GM21515 (cell line): ENCODE measurements around the gene FAM25C.
"Not testable (repeated sequence)": the region's sequence is repeated elsewhere in the genome, so short reads cannot be mapped to it uniquely, and the experiment has no call there.

ENCODE experiments used
- ATAC-seq: cut with Tn5 transposase; IDR thresholded peaks from one replicate; pipeline ENCODE4 v1.9.1; 2021; ENCODE audit not compliant: unreplicated experiment

Gene FAM25C

DNA sequence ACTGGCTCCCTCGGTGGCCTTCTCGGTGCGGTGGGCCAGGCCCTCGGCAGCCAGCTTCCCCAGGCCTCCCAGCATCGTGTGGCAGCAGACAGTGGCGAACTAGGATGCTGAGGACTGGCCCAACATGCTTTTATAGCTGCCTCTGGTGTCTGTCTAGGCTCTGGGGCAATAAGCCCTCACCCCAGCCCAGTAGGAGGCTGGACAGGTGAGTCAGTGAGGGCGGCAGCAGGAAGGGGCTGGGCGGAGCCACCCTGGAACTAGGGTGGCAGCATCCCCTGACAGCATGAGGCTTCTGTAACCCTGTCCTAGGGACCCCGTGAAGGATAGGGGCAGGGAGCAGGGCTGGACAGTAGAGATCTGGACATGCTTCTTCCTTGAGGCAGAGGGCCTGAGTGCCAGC, at the start of gene FAM25C:
FAM25C (minus strand) TSS at position 101 of the 400 bp plus-strand sequence; CDS start at position 75, 26 bp downstream.
- not testable (repeated sequence) for ATAC-seq

GRCh38 chr10:48044557-48044956, 45.0 kb upstream of the FAM25C start:
- not testable (repeated sequence) for ATAC-seq

GRCh38 chr10:48031390-48031789, 31.8 kb upstream of the FAM25C start:
- ATAC-seq, result not testable (repeated sequence)

DNA sequence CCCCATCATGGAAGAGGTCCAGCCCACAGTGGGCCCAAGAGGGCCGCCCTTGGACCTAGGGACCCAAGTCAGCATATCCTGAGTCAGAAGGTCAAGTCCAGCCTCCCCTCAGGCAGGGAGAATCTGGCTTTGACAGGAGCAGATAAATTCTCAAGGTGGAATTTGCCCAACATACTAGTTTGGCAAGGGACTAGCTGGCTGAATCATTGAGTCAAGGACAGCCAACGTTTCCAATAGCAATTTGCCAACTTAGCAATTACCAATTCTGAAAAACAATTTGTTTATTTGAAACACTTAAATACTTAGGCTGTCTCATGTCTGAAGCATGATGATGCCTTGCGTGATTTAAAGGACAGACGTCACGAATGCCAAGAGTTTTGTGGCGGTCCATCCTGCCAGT, 2.7 kb upstream of the FAM25C start:
- not testable (repeated sequence) for ATAC-seq

DNA sequence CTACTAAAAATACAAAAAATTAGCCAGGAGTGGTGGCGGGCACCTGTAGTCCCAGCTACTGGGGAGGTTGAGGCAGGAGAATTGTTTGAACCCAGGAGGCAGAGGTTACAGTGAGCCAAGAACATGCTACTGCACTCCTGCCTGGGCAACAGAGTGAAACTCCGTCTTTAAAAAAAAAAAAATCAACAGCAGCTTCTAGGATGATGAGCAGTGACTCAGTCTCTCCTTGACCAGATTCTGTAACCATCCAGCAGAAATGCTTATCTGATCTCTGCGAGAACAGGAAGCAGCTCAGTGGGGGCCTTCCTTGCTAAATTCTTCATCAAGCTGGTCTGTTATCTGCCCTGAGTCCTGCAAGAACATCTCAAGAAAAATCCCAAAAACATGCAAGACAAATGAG, 5.5 kb downstream of the FAM25C start:
- not testable (repeated sequence) for ATAC-seq

GRCh38 chr10:47992560-47992959, 7.0 kb downstream of the FAM25C start:
- not testable (repeated sequence) for ATAC-seq

GRCh38 chr10:47991706-47992105, 7.9 kb downstream of the FAM25C start:
- ATAC-seq, result not testable (repeated sequence)

GRCh38 chr10:47990097-47990496, 9.5 kb downstream of the FAM25C start:
- not testable (repeated sequence) for ATAC-seq

GRCh38 chr10:47989542-47989950, 10.0 kb downstream of the FAM25C start:
- not testable (repeated sequence) for ATAC-seq

DNA sequence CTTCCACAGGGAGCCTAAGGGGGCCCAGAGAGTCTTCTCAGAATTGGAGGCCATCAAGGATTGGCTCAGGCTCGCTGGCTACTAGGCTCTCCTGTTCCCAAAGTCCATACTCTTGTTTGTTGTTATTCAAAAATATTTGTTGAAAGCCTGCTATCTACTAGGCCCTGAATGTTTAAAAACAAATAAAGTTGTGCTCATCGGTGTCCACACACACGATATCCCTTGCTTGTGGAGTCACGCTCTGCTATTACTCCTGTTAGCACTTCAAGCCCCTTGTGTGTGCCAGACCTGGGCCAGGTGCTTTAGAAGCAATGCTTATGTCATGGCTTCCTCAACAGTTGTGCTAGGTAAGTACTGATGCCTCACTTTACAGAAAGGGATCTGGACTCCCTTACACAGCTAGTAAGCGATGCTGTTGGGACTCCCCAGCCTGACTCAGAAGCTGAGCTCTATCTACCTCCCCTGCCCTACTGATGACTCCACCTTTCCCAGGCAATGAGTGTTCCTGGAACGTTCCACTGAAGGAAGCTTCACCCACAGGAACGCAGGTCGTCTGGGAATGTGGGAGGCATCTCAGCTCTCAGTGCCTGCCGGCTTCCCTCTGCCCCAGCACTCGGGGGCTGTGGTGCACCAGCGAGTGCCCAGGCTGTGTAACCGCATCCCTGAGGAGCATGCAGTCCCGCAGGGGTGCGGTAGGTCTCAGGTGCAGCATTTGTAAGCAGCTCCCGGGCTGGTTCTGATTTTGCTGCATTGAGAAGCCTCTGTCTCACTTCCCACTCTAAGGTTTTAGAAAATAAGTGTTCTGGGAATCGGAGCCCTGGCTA, 10.7 kb downstream of the FAM25C start:
- not testable (repeated sequence) for ATAC-seq

- ATAC-seq, result not testable (repeated sequence)
Observed at GRCh38 chr10:47987952-47988351, 11.6 kb downstream of the FAM25C start.

DNA sequence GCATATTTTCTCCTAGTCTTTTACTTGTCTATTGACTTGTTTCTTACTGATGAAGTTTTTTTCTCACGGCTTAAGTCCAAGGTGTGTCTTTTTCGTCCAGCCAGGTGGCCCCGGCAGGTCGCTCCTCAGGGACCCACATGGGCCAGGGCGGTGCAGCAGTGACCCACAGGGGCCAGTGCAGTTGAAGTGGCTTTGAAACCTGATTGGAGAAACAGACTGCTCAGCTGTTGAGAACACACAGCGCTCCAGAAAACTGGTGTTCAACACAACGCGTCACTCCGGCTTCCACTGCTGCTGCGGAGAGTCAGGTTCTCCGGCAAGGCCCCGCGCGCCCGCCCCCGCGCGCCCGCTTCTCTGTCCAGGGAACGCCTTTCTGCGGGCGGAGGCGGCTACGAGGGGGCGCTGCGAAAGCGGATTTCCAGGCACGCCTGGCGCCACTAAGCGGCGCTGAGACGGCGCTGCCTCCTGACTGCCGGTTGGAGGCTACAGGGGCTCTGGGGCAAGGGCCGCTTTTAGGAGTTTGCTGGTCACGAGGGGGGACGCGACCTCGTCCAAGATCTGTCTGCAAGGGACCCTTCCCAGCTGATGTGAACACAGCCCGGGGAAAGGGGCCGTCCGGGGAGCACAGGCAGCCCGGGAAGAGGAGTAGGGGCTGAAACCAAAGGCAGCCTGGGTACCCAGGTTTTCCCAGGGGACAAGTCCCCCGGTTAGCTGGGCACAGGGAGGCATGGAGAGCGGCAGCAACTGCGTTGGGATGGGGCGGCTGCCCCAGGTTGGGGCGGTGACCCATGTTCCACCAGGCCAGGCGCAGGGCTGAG, 13.0 kb downstream of the FAM25C start:
- not testable (repeated sequence) for ATAC-seq

GRCh38 chr10:47975409-47975808, 24.2 kb downstream of the FAM25C start:
- not testable (repeated sequence) for ATAC-seq

GRCh38 chr10:47973131-47973530, 26.5 kb downstream of the FAM25C start:
- ATAC-seq, result not testable (repeated sequence)

DNA sequence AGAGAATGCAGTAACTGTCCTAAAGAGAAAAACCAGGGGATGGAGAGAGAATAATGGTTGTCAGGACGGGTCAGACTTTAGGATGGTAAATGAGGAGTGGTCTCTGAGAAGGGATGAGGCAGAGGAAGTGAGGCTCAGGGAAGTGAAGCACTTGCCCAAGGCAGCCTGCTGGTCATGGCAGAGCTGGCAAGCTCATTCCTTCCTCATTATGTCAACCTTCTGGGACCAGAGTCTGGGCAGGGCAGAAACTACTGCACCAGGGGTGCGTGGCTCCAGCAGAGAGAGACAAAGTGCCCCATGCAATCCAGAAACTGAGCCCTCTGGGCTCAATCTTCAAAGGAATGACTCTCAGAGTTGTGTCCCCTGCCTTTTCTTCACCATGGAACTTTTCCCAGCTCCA, 27.5 kb downstream of the FAM25C start:
- ATAC-seq, result not testable (repeated sequence)

- not testable (repeated sequence) for ATAC-seq
Observed at GRCh38 chr10:47971598-47971997, 28.0 kb downstream of the FAM25C start.

DNA sequence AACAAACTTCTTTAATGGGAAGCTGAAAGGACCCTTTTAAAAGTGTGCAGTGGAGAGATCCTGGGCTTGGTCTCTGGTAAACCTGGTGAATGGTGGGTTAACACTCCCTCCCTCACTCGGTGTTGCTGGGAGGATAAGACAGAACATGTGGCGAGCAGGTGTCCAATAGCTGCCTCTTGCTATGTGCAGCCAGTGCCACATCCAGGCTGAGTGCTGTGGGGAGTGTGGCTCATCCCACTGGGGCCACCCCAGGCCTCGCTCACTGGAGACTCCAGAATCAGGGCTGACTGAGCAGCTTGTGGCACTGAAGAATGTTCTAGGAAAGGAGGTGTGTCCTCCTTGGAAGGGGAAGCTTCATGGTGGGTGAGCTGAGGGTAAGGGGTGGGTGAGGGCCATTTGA, 29.5 kb downstream of the FAM25C start:
- ATAC-seq, result not testable (repeated sequence)

DNA sequence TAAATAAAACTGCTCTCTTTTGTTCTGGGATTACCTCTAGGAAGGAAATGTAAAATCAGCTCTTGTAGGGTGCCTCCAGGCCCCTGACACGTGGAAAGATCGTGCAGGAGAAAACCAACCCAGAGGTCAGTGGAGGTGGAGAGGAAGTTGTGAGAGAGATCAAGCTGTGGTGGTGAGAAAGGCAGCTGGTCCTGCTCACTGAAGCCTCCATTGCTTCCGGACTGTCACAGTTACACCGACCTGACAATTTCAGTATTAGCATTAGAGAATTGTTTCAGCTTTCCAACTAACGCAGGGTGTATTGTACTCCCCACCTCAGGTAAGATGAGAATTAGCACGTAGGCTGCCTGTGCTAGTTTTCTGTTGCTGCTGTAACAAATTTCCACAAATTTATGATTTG, 30.6 kb downstream of the FAM25C start:
- not testable (repeated sequence) for ATAC-seq

DNA sequence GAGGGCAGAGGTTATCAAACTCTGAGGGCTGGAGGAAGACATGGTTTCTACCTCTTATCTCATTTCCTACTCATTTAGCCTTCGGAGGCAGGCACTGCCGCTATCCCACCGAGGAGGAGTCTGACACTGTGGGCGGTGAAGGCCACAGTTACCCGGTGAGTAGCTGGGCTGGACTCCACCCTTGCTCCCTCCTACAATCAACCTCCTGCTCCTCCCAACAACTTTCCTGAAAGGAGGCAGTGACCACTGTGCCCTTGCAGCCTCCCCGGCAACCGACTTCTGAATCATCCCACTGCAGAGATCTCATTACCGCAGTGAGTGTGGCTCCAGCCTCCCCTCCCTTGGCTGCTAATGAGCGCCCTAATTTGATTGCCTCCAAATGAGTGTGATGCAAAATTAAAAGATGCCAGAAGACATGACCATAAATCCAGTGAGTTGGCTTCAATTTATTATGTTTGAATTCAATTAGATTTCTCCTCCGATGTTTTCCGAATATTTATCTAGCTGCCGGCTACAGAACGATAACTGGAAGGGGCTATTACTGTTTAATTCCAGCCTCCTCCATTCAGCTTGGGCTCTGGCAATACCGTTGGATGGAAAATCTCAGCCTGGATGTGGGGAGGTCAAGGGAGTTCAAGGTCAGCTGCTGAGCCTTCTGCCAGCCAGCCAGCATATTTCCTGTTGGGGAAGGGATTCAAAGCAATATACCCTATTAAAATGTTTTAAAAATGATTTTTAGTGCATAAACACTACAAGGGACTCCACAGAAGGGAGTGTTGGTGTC, 35.1 kb downstream of the FAM25C start:
- not testable (repeated sequence) for ATAC-seq

- not testable (repeated sequence) for ATAC-seq
Observed at GRCh38 chr10:47962785-47963184, 36.8 kb downstream of the FAM25C start.

DNA sequence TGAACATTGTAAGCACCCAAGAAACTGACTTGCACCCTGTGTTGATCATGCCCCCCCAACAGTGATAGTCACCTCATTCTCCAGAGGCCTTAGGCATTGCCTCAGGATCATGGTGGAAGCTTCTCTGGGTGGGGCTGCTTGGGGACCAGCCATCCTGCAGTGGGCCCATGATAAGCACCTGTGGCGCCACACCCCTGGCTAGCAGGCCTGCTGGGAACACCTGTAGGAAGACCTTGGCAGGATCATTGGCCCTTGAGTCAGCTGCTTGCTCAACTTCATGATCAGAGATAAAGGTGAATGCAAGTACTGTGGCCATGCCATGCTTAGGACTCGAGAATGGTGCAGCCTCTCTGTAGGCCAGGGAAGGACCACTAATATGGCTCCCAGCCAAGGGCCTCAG, 38.9 kb downstream of the FAM25C start:
- not testable (repeated sequence) for ATAC-seq
